Chondrocyte (in vitro differentiated cells): ENCODE data around the gene ADGB. TPM values are rescaled to one million over a fixed set of nuclear protein-coding genes. Genes with fewer than 3 reads are reported as not detected.

Source experiments
- DNase-seq: peaks from one replicate; pipeline ENCODE4 v3.0.0; 2021; ENCODE audit warnings: mixed read lengths, low spot score
- H3K27ac Mint-ChIP-seq: one replicate; pipeline ENCODE4 v1.8.0; 2021; ENCODE audit warnings: mild to moderate bottlenecking, moderate library complexity, mixed read lengths; ENCODE audit not compliant: unreplicated experiment
- H3K27me3 Mint-ChIP-seq: 2 replicates; pipeline ENCODE4 v1.8.0; 2021; ENCODE audit warnings: low read depth, mixed read lengths
- H3K36me3 Mint-ChIP-seq: 2 replicates; pipeline ENCODE4 v1.8.0; 2021; ENCODE audit warnings: low read depth, mixed read lengths
- H3K4me1 Mint-ChIP-seq: 2 replicates; pipeline ENCODE4 v1.8.0; 2021; ENCODE audit warnings: low read depth, mild to moderate bottlenecking, mixed read lengths
- H3K4me3 Mint-ChIP-seq: one replicate; pipeline ENCODE4 v1.8.0; 2021; ENCODE audit warnings: mild to moderate bottlenecking, moderate library complexity, mixed read lengths; ENCODE audit not compliant: unreplicated experiment
- H3K9me3 Mint-ChIP-seq: 2 replicates; pipeline ENCODE4 v1.8.0; 2021; ENCODE audit warnings: low read depth, mixed read lengths
- total RNA-seq: library from RNA; stranded (reverse); gene quantifications from 3 replicates; pipeline ENCODE4 v1.2.1, GENCODE V29; 2021
- TF ChIP-seq, protein P1 (sequence below): fragments of 200-600 bp; sonication (generic); IDR thresholded peaks from 2 replicates; pipeline ENCODE4 v1.5.0; 2021; ENCODE audit warnings: antibody characterized with exemption, mild to moderate bottlenecking, moderate library complexity

Gene ADGB
- total RNA-seq, 1 donor from 2014 or later: not detected

DNA sequence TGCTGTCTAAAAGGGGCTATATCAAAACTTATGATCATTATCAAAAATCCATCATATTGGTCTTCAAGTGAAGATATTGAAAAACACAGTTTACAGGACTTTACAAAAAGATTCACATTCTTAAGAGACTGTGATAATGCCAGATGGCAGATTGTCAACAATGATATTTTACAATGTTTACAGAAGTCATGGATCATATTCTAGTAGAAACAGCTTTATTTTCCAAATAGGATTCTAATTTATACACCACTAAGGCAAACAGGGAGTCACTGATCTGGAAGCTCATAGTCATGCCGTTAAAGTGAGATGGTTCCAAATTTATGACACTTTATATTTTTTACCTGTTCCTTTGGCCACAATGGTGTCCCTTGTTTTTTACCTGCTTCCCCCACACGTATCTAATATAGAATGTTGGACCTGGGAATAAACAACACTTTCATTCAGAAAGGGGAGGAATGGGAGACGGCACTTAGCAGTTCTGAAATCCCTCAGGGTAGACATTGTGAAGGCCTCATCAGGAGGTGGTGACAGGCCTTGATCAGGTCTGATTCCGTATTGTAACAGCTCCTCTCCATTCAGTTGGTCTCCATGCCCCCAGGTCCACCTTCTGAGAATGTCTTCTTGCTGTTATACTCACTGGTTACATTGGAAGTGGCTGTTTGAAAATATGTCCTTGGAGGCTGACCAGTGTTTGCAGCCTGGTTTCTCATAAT is 228.6 kb downstream of the ADGB start:
- no peak overlapping the region for H3K4me3 Mint-ChIP-seq
- no peaks in the 10 kb centered on the region for H3K4me1 Mint-ChIP-seq
- peaks cover 7% of the 10 kb centered on the region for H3K9me3 Mint-ChIP-seq
- TF ChIP-seq, protein P1, sequence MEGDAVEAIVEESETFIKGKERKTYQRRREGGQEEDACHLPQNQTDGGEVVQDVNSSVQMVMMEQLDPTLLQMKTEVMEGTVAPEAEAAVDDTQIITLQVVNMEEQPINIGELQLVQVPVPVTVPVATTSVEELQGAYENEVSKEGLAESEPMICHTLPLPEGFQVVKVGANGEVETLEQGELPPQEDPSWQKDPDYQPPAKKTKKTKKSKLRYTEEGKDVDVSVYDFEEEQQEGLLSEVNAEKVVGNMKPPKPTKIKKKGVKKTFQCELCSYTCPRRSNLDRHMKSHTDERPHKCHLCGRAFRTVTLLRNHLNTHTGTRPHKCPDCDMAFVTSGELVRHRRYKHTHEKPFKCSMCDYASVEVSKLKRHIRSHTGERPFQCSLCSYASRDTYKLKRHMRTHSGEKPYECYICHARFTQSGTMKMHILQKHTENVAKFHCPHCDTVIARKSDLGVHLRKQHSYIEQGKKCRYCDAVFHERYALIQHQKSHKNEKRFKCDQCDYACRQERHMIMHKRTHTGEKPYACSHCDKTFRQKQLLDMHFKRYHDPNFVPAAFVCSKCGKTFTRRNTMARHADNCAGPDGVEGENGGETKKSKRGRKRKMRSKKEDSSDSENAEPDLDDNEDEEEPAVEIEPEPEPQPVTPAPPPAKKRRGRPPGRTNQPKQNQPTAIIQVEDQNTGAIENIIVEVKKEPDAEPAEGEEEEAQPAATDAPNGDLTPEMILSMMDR: no peak
- no peak overlapping the region for H3K27ac Mint-ChIP-seq
- H3K27me3 Mint-ChIP-seq: no peaks in the 10 kb centered on the region
- H3K36me3 Mint-ChIP-seq: no peaks in the 10 kb centered on the region
- DNase-seq: no peak

DNA sequence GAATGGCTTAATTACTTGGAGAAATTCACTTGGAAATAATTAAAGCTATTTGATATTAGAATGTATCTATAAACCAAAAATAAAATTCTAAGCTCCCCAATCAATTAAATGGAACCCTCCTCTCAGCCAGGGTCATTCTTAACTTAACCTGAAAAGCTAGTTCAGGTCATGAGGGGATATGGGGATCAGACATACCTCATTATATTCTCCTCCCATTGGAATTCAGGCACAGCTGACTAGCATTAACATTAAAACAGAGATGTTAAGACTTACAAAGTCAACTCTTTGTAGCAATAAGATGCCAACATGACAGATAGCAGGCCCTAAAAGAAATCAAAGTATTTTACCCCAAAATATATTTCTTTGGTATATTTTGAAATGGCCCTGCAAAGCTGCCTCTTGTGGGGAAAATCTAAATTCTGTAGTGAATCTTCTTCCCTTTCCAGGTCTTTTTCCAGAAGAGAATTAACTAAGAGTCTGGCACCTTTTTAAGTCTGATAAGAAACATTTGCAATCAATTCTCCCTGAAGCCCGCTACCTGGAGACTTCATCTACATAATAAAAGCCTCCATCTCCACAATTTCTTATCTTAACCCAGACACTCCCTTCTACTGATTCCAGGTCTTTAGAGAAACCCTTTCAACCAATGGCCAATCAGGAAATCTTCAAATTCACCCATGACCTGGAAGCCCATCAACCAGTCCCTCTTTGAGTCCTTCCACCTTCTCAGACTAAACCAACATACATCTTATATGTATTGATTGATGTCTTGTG is 231.2 kb downstream of the ADGB start:
- no peaks in the 10 kb centered on the region for H3K36me3 Mint-ChIP-seq
- H3K4me1 Mint-ChIP-seq: no peaks in the 10 kb centered on the region
- H3K27ac Mint-ChIP-seq: no peak overlapping the region
- TF ChIP-seq, protein P1: no peak
- H3K4me3 Mint-ChIP-seq: no peak overlapping the region
- H3K9me3 Mint-ChIP-seq: no peaks in the 10 kb centered on the region
- no peaks in the 10 kb centered on the region for H3K27me3 Mint-ChIP-seq
- no peak for DNase-seq

DNA sequence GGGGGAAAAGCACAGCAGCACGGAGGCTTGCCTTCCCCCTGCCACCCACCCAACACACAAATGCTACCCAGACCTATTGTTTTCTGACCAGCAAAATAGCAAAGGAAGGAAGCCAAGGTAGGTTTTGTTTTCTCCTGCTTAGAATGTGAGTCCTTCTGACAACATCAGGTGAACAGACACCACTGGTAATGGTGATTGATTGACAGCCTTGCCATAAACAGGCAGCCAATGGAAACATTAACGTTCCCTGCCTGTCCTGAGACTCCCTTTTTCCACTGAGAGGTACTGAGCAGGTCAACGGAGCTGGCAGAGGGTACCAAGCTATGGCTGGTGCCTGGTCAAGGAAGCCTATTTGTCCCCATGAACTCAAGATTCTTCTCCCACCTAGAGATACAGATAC is 234.4 kb downstream of the ADGB start:
- DNase-seq: no peak
- no peak overlapping the region for H3K27ac Mint-ChIP-seq
- H3K4me3 Mint-ChIP-seq: no peak overlapping the region
- no peaks in the 10 kb centered on the region for H3K27me3 Mint-ChIP-seq
- TF ChIP-seq, protein P1: no peak
- H3K4me1 Mint-ChIP-seq: no peaks in the 10 kb centered on the region
- peaks cover 5% of the 10 kb centered on the region for H3K9me3 Mint-ChIP-seq
- no peaks in the 10 kb centered on the region for H3K36me3 Mint-ChIP-seq

- Mint-ChIP-seq H3K27me3 (no peaks in the 10 kb centered on the region), H3K9me3 (peaks cover 5% of the 10 kb centered on the region), H3K27ac (no peak overlapping the region), H3K4me3 (no peak overlapping the region), H3K36me3 (no peaks in the 10 kb centered on the region), H3K4me1 (no peaks in the 10 kb centered on the region)
- TF ChIP-seq, protein P1: no peak
- no peak for DNase-seq
Measured at GRCh38 chr6:146840216-146840615, 241.4 kb downstream of the ADGB start.

- H3K9me3 Mint-ChIP-seq: peaks cover 5% of the 10 kb centered on the region
- no peaks in the 10 kb centered on the region for H3K27me3 Mint-ChIP-seq
- no peaks in the 10 kb centered on the region for H3K4me1 Mint-ChIP-seq
- DNase-seq: no peak
- no peaks in the 10 kb centered on the region for H3K36me3 Mint-ChIP-seq
- TF ChIP-seq, protein P1: no peak
- H3K27ac Mint-ChIP-seq: no peak overlapping the region
- H3K4me3 Mint-ChIP-seq: no peak overlapping the region
Measured at GRCh38 chr6:146840641-146841040, 241.9 kb downstream of the ADGB start.
